T-helper 17 cell (primary cell): ENCODE data around the gene CCDC198. TPM values are rescaled to one million over a fixed set of nuclear protein-coding genes. Genes with fewer than 3 reads are reported as not detected.

Experiments
- ATAC-seq: fragments of 150-1000 bp; cut with Tn5 transposase; 2 replicates; pipeline ENCODE4 v1.10.0; 2021; ENCODE audit warnings: mild to moderate bottlenecking, moderate library complexity
- DNase-seq, 3 donors: peaks; one replicate each; pipeline versions ENCODE4 v3.0.0 to v3.0.0-alpha.2; 2020 to 2021
- H3K9me3 ChIP-seq: one replicate; pipeline ENCODE4 v1.7.0; 2013; ENCODE audit warnings: low read length, mild to moderate bottlenecking; ENCODE audit not compliant: control insufficient read depth, poor library complexity, severe bottlenecking
- H3K27ac Mint-ChIP-seq: one replicate; pipeline ENCODE4 v1.8.0; 2022; ENCODE audit warnings: mild to moderate bottlenecking, moderate library complexity, mixed read lengths
- H3K27me3 Mint-ChIP-seq: one replicate; pipeline ENCODE4 v1.8.0; 2022; ENCODE audit warnings: mixed read lengths
- H3K36me3 Mint-ChIP-seq: one replicate; pipeline ENCODE4 v1.8.0; 2022; ENCODE audit warnings: low read depth, mixed read lengths
- H3K4me1 Mint-ChIP-seq: one replicate; pipeline ENCODE4 v1.8.0; 2022; ENCODE audit warnings: mild to moderate bottlenecking, mixed read lengths
- H3K4me3 Mint-ChIP-seq: one replicate; pipeline ENCODE4 v1.8.0; 2022; ENCODE audit warnings: mild to moderate bottlenecking, moderate library complexity, mixed read lengths
- total RNA-seq, 4 donors: library from RNA in 2 of 4; stranded (reverse) in 2 of 4; gene quantifications; one replicate each; pipeline ENCODE4 v1.2.3 and lab custom pipeline; 2022 to 2026

Gene CCDC198
- total RNA-seq, 2 donors from 2014 or later = not detected

- Mint-ChIP-seq H3K27me3 (no peaks in the 10 kb centered on the region), H3K4me1 (no peaks in the 10 kb centered on the region), H3K36me3 (no peaks in the 10 kb centered on the region), H3K4me3 (no peak overlapping the region), H3K27ac (no peak overlapping the region)
- DNase-seq (no peak), ATAC-seq (no peak)
- H3K9me3 ChIP-seq = no peaks in the 10 kb centered on the region
These were observed 5.9 kb downstream of the CCDC198 start for GRCh38 chr14:57487771-57488170.

- DNase-seq (no peak), ATAC-seq (no peak)
- H3K9me3 ChIP-seq = no peaks in the 10 kb centered on the region
- Mint-ChIP-seq H3K4me3 (no peak overlapping the region), H3K36me3 (no peaks in the 10 kb centered on the region), H3K4me1 (peaks cover 2% of the 10 kb centered on the region), H3K27ac (no peak overlapping the region), H3K27me3 (peaks cover 5% of the 10 kb centered on the region)
These were observed 6.8 kb downstream of the CCDC198 start for GRCh38 chr14:57486767-57487379.

- Mint-ChIP-seq H3K36me3 (no peaks in the 10 kb centered on the region), H3K27me3 (peaks cover 7% of the 10 kb centered on the region), H3K4me1 (peaks cover 2% of the 10 kb centered on the region), H3K27ac (no peak overlapping the region), H3K4me3 (no peak overlapping the region)
- no peaks in the 10 kb centered on the region for H3K9me3 ChIP-seq
- DNase-seq (no peak), ATAC-seq (no peak)
These were observed 8.0 kb downstream of the CCDC198 start for GRCh38 chr14:57485635-57486034.

GRCh38 chr14:57482120-57482519 lies 11.5 kb downstream of the CCDC198 start:
- ATAC-seq (no peak), DNase-seq (no peak)
- Mint-ChIP-seq H3K27ac (no peak overlapping the region), H3K27me3 (peaks cover 7% of the 10 kb centered on the region), H3K4me1 (peaks cover 2% of the 10 kb centered on the region), H3K36me3 (no peaks in the 10 kb centered on the region), H3K4me3 (no peak overlapping the region)
- H3K9me3 ChIP-seq = no peaks in the 10 kb centered on the region

- no peak overlapping the region for H3K27ac Mint-ChIP-seq
- H3K4me1 Mint-ChIP-seq = peaks cover 2% of the 10 kb centered on the region
- no peak overlapping the region for H3K4me3 Mint-ChIP-seq
- DNase-seq = no peak
- H3K27me3 Mint-ChIP-seq = peaks cover 7% of the 10 kb centered on the region
- no peak for ATAC-seq
- H3K36me3 Mint-ChIP-seq = no peaks in the 10 kb centered on the region
- H3K9me3 ChIP-seq = no peaks in the 10 kb centered on the region
These were observed 13.6 kb downstream of the CCDC198 start for GRCh38 chr14:57480051-57480450.

- Mint-ChIP-seq H3K27me3 (peaks cover 7% of the 10 kb centered on the region), H3K4me3 (no peak overlapping the region), H3K27ac (no peak overlapping the region), H3K36me3 (no peaks in the 10 kb centered on the region), H3K4me1 (peaks cover 2% of the 10 kb centered on the region)
- ATAC-seq (no peak), DNase-seq (no peak)
- no peaks in the 10 kb centered on the region for H3K9me3 ChIP-seq
These were observed 14.5 kb downstream of the CCDC198 start for GRCh38 chr14:57479197-57479596.

GRCh38 chr14:57478050-57478449 lies 15.6 kb downstream of the CCDC198 start:
- ATAC-seq (no peak), DNase-seq (no peak)
- H3K9me3 ChIP-seq = no peaks in the 10 kb centered on the region
- no peak overlapping the region for H3K27ac Mint-ChIP-seq
- H3K4me3 Mint-ChIP-seq = no peak overlapping the region
- no peaks in the 10 kb centered on the region for H3K36me3 Mint-ChIP-seq
- peaks cover 7% of the 10 kb centered on the region for H3K27me3 Mint-ChIP-seq
- H3K4me1 Mint-ChIP-seq = peaks cover 2% of the 10 kb centered on the region

GRCh38 chr14:57470909-57471308 lies 22.7 kb downstream of the CCDC198 start:
- no peaks in the 10 kb centered on the region for H3K4me1 Mint-ChIP-seq
- ATAC-seq = no peak
- no peak for DNase-seq
- H3K27ac Mint-ChIP-seq = no peak overlapping the region
- no peaks in the 10 kb centered on the region for H3K36me3 Mint-ChIP-seq
- H3K4me3 Mint-ChIP-seq = no peak overlapping the region
- peaks cover 5% of the 10 kb centered on the region for H3K27me3 Mint-ChIP-seq
- H3K9me3 ChIP-seq = no peaks in the 10 kb centered on the region

GRCh38 chr14:57464008-57464730 lies 29.5 kb downstream of the CCDC198 start:
- Mint-ChIP-seq H3K27ac (no peak overlapping the region), H3K36me3 (no peaks in the 10 kb centered on the region), H3K4me3 (no peak overlapping the region), H3K4me1 (no peaks in the 10 kb centered on the region), H3K27me3 (no peaks in the 10 kb centered on the region)
- DNase-seq (no peak), ATAC-seq (no peak)
- no peaks in the 10 kb centered on the region for H3K9me3 ChIP-seq

GRCh38 chr14:57462551-57462950 lies 31.1 kb downstream of the CCDC198 start:
- Mint-ChIP-seq H3K36me3 (no peaks in the 10 kb centered on the region), H3K4me1 (no peaks in the 10 kb centered on the region)

GRCh38 chr14:57461777-57462320 lies 31.8 kb downstream of the CCDC198 start:
- H3K27me3 Mint-ChIP-seq = no peaks in the 10 kb centered on the region
- no peak overlapping the region for H3K4me3 Mint-ChIP-seq
- DNase-seq = no peak
- no peaks in the 10 kb centered on the region for H3K9me3 ChIP-seq
- no peaks in the 10 kb centered on the region for H3K4me1 Mint-ChIP-seq
- no peak overlapping the region for H3K27ac Mint-ChIP-seq
- H3K36me3 Mint-ChIP-seq = no peaks in the 10 kb centered on the region
- no peak for ATAC-seq

More at GRCh38 chr14:57462551-57462950, 31.1 kb downstream of the CCDC198 start:
- H3K9me3 ChIP-seq = no peaks in the 10 kb centered on the region
- no peak for DNase-seq
- ATAC-seq = no peak
- Mint-ChIP-seq H3K27me3 (no peaks in the 10 kb centered on the region), H3K4me3 (no peak overlapping the region), H3K27ac (no peak overlapping the region)

GRCh38 chr14:57435923-57436322 lies 57.7 kb downstream of the CCDC198 start:
- Mint-ChIP-seq H3K4me3 (no peak overlapping the region), H3K27me3 (peaks cover 1% of the 10 kb centered on the region), H3K4me1 (no peaks in the 10 kb centered on the region), H3K27ac (no peak overlapping the region), H3K36me3 (no peaks in the 10 kb centered on the region)
- ATAC-seq = no peak
- no peak for DNase-seq
- H3K9me3 ChIP-seq = no peaks in the 10 kb centered on the region

GRCh38 chr14:57420986-57421385 lies 72.7 kb downstream of the CCDC198 start:
- H3K4me3 Mint-ChIP-seq = no peak overlapping the region
- ATAC-seq = no peak
- no peak overlapping the region for H3K27ac Mint-ChIP-seq
- no peaks in the 10 kb centered on the region for H3K4me1 Mint-ChIP-seq
- H3K27me3 Mint-ChIP-seq = peaks cover 4% of the 10 kb centered on the region
- no peak for DNase-seq
- no peaks in the 10 kb centered on the region for H3K9me3 ChIP-seq
- H3K36me3 Mint-ChIP-seq = no peaks in the 10 kb centered on the region

- DNase-seq (no peak), ATAC-seq (no peak)
- Mint-ChIP-seq H3K4me3 (no peak overlapping the region), H3K36me3 (no peaks in the 10 kb centered on the region), H3K4me1 (no peaks in the 10 kb centered on the region), H3K27me3 (peaks cover 4% of the 10 kb centered on the region), H3K27ac (no peak overlapping the region)
- H3K9me3 ChIP-seq = no peaks in the 10 kb centered on the region
These were observed 73.6 kb downstream of the CCDC198 start for GRCh38 chr14:57420033-57420432.
